IMR-90 (cell line): ENCODE data around the gene ANKIB1. TPM values are rescaled to one million over a fixed set of nuclear protein-coding genes. Genes with fewer than 3 reads are reported as not detected.

Source experiments
- ATAC-seq: fragments of 200-7000 bp; cut with Tn5 transposase; 2 replicates; pipeline ENCODE4 v1.9.1; 2020; ENCODE audit warnings: low read depth, mild to moderate bottlenecking, moderate library complexity
- BruUV-seq: library from RNA; stranded (reverse); fragments of 400-500 nt; replicated peaks from 2 replicates; lab custom pipeline; 2021; lab: Mats Ljungman, UMichigan
- CTCF ChIA-PET: fragments of 300-600 bp; formaldehyde crosslinking; extraction: SDS; loops from one replicate; lab custom pipeline; 2021; ENCODE audit warnings: antibody characterized with exemption; lab: Yijun Ruan, JAX
- POLR2A ChIA-PET: fragments of 300-600 bp; sonication (Branson Sonifier 250); formaldehyde crosslinking; loops from one replicate; lab custom pipeline; 2022; ENCODE audit warnings: antibody characterized with exemption; ENCODE audit not compliant: unreplicated experiment; lab: Charles Lee
- DNase-seq: peaks from one replicate; pipeline ENCODE4 v3.0.0; 2013
- H2AFZ ChIP-seq: replicated peaks from 2 replicates; pipeline ENCODE3; 2013; ENCODE audit warnings: low read length, mild to moderate bottlenecking; ENCODE audit not compliant: poor library complexity
- H2AK5ac ChIP-seq: 2 replicates; pipeline ENCODE4 v1.6.1; 2013; ENCODE audit warnings: low read depth, low read length, inconsistent platforms
- H2AK9ac ChIP-seq: replicated peaks from 2 replicates; pipeline ENCODE3; 2013; ENCODE audit warnings: mild to moderate bottlenecking, low read depth, low read length, moderate library complexity; ENCODE audit not compliant: poor library complexity
- H2BK120ac ChIP-seq: 2 replicates; pipeline ENCODE4 v1.6.1; 2013; ENCODE audit warnings: low read depth, low read length, inconsistent platforms
- H2BK15ac ChIP-seq: 3 replicates; pipeline ENCODE4 v1.6.1; 2013; ENCODE audit warnings: low read depth, low read length, inconsistent platforms
- H2BK20ac ChIP-seq: 2 replicates; pipeline ENCODE4 v1.6.1; 2013; ENCODE audit warnings: low read depth, mild to moderate bottlenecking, inconsistent platforms, low read length, moderate library complexity
- H2BK5ac ChIP-seq: 2 replicates; pipeline ENCODE4 v1.6.1; 2013; ENCODE audit warnings: mild to moderate bottlenecking, low read depth, low read length, inconsistent platforms; ENCODE audit not compliant: poor library complexity, severe bottlenecking
- H3K14ac ChIP-seq: replicated peaks from 2 replicates; pipeline ENCODE4 v1.6.1; 2013; ENCODE audit warnings: low read depth, low read length, inconsistent platforms
- H3K18ac ChIP-seq: 2 replicates; pipeline ENCODE4 v1.6.1; 2013; ENCODE audit warnings: low read depth, low read length, control low read depth
- H3K23ac ChIP-seq: 2 replicates; pipeline ENCODE4 v1.6.1; 2013; ENCODE audit warnings: low read depth, low read length, inconsistent platforms
- H3K27ac ChIP-seq: 2 replicates; pipeline ENCODE4 v1.5.1; 2013; ENCODE audit warnings: mild to moderate bottlenecking, control low read depth, low read length; ENCODE audit not compliant: insufficient read depth
- H3K27me3 ChIP-seq: 2 replicates; pipeline ENCODE4 v1.6.1; 2013; ENCODE audit warnings: low read length; ENCODE audit not compliant: control insufficient read depth, insufficient read depth
- H3K36me3 ChIP-seq: 2 replicates; pipeline ENCODE4 v1.6.1; 2013; ENCODE audit warnings: low read length, mixed read lengths; ENCODE audit not compliant: control insufficient read depth, insufficient read depth
- H3K4ac ChIP-seq: 2 replicates; pipeline ENCODE4 v1.6.1; 2013; ENCODE audit warnings: low read depth, low read length, inconsistent platforms
- H3K4me1 ChIP-seq: 2 replicates; pipeline ENCODE4 v1.6.1; 2013; ENCODE audit warnings: low read length, mixed read lengths; ENCODE audit not compliant: control insufficient read depth, insufficient read depth
- H3K4me2 ChIP-seq: 2 replicates; pipeline ENCODE4 v1.6.1; 2013; ENCODE audit warnings: low read depth, mild to moderate bottlenecking, control low read depth, low read length, moderate library complexity
- H3K4me3 ChIP-seq: 2 replicates; pipeline ENCODE4 v1.5.1; 2013; ENCODE audit warnings: low read depth, mild to moderate bottlenecking, control low read depth, low read length, moderate library complexity; ENCODE audit not compliant: insufficient read depth
- H3K56ac ChIP-seq: 2 replicates; pipeline ENCODE4 v1.6.1; 2013; ENCODE audit warnings: low read length, inconsistent platforms; ENCODE audit not compliant: insufficient read depth; ENCODE audit errors: extremely low read depth
- H3K79me1 ChIP-seq, 2 experiments: 2 replicates each; pipeline ENCODE4 v1.6.1; 2013; ENCODE audit warnings: low read length in 2 of 2, inconsistent platforms in 1 of 2, low read depth in 1 of 2
- H3K9ac ChIP-seq: 2 replicates; pipeline ENCODE4 v1.6.1; 2013; ENCODE audit warnings: low read depth, low read length, control low read depth
- H3K9me1 ChIP-seq: 2 replicates; pipeline ENCODE4 v1.6.1; 2013; ENCODE audit warnings: low read length, inconsistent platforms; ENCODE audit not compliant: insufficient read depth
- H3K9me3 ChIP-seq: 2 replicates; pipeline ENCODE4 v1.6.1; 2013; ENCODE audit warnings: low read length; ENCODE audit not compliant: control insufficient read depth, insufficient read depth
- H4K20me1 ChIP-seq: 2 replicates; pipeline ENCODE4 v1.6.1; 2013; ENCODE audit warnings: low read length, inconsistent platforms; ENCODE audit not compliant: insufficient read depth
- H4K5ac ChIP-seq: 2 replicates; pipeline ENCODE4 v1.6.1; 2013; ENCODE audit warnings: mild to moderate bottlenecking, low read depth, low read length, control low read depth
- H4K8ac ChIP-seq, 2 experiments: 2 replicates each; pipeline ENCODE4 v1.6.1; 2013; ENCODE audit warnings: low read depth in 2 of 2, low read length in 2 of 2, control low read depth in 1 of 2, inconsistent platforms in 1 of 2
- H4K91ac ChIP-seq: 2 replicates; pipeline ENCODE4 v1.6.1; 2013; ENCODE audit warnings: low read depth, low read length, inconsistent platforms; ENCODE audit not compliant: insufficient read depth
- CHD1 ChIP-seq: IDR thresholded peaks from 2 replicates; pipeline ENCODE4 v1.6.1; 2012; ENCODE audit warnings: low read depth, low read length, improper control_type of control experiment
- ELK1 ChIP-seq: fragments of 150-350 bp; IDR thresholded peaks from 2 replicates; pipeline ENCODE4 v1.6.1; 2016; ENCODE audit warnings: low read depth, mild to moderate bottlenecking, low read length, moderate library complexity, borderline replicate concordance
- MAFK ChIP-seq: IDR thresholded peaks from 2 replicates; pipeline ENCODE4 v1.6.1; 2012; ENCODE audit warnings: low read depth, low read length, improper control_type of control experiment
- WGBS, 2 experiments: methylation state at CpG; one replicate each; pipeline versions ENCODE4 v1.1.5 to v1.1.7; 2013; ENCODE audit warnings: missing lambda C conversion rate in 2 of 2; ENCODE audit not compliant: insufficient read length in 1 of 2; ENCODE audit errors: extremely low coverage in 2 of 2; 5-methylcytosine and 5-hydroxymethylcytosine counted together
- dilution Hi-C: fragments of 300-500 bp; cut with HindIII; formaldehyde crosslinking; loops from one replicate; pipeline ENCODE4 v1.14.3; 2018; ENCODE audit warnings: low sequenced_read_pairs; ENCODE audit not compliant: unreplicated experiment
- in situ Hi-C: fragments of 300-500 bp; cut with MboI; formaldehyde crosslinking; loops from 3 replicates; pipeline ENCODE4 v1.14.3; 2019; ENCODE audit warnings: low sequenced_read_pairs, inconsistent platforms, mixed read lengths
- intact Hi-C: fragments of 100-400 bp; cut with micrococcal nuclease; formaldehyde crosslinking; loops from 2 replicates; pipeline ENCODE4 v1.10.0; 2022
- polyA plus RNA-seq, 3 experiments: library from polyadenylated mRNA; depleted of rRNA; stranded (reverse); fragments of >200 nt; gene quantifications; 2 replicates each; pipeline ENCODE4 v1.2.3, GENCODE V29; 2012; ENCODE audit warnings: low replicate concordance in 1 of 3
- total RNA-seq: library from RNA; depleted of rRNA; stranded (reverse); fragments of >200 nt; gene quantifications from 2 replicates; pipeline ENCODE4 v1.2.3, GENCODE V29; 2012
- TF ChIP-seq, protein P1 (sequence below): fragments of 150-350 bp; IDR thresholded peaks from 2 replicates; pipeline ENCODE4 v1.6.1; 2017; ENCODE audit warnings: mild to moderate bottlenecking, antibody characterized with exemption, low read length, low read depth

ANKIB1 gene
- total and polyA plus RNA-seq, 2 of the 4 experiments (the other 2 are of a cell fraction): 18.7 to 33.9 TPM

DNA sequence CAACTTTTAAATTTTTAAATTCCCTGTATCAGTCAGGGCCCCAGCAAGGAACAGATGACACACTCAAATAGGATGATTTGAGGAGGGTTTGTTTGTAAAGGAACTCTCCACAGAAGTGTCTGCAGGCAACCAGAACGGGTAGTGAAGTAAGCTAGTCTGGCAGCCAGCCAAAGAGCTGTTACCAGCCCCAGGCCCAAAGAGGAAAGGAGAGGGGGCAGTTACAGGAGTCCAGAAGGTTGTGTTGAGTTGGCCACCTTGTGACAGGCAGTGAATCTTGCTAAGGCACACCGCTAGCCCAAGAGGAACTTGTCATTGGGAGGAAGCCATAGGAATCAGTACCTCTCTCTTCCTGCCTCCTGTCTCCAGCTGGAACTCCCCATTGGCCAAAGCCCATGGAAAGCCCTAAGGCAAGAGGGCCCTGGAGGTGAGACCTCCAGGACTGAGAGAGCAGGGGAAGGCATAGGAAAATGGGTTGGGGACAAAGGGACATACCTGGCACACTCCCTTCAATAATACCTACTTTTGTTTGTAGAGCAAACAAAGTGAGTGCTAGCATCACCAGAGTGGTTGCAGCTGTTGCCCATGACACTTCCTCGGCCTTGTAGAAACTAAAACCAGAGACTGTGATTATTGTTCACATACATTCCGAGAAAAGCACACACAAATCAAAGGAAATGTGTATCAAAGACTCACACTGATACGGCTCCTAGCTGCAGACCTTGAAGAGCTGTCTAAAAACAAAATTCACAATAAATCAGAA lies 176.1 kb downstream of the ANKIB1 start:
- Histone ChIP-seq H2BK5ac (no peak overlapping the region), H3K9me3 (no peaks in the 10 kb centered on the region), H3K9ac (no peak overlapping the region), H3K36me3 (no peaks in the 10 kb centered on the region), H3K18ac (no peak overlapping the region), H4K20me1 (no peaks in the 10 kb centered on the region), H3K4ac (no peak overlapping the region), H3K4me3 (no peak overlapping the region), H3K9me1 (0 out of 2 replicates have a peak, but pooled peaks cover 4% of the 10 kb centered on the region), H3K56ac (no peak overlapping the region), H3K27ac (no peak overlapping the region), H4K5ac (no peak overlapping the region), H2BK15ac (no peak overlapping the region), H3K79me1 (no peaks in the 10 kb centered on the region), H3K23ac (no peak overlapping the region; the same call in 1 of the 2 replicates), H3K14ac (no peak overlapping the region), H2BK20ac (no peak overlapping the region), H2AFZ (peak overlapping the region; percentile 59), H3K4me2 (no peak overlapping the region), H4K8ac (no peak overlapping the region), H2BK120ac (no peak overlapping the region), H3K27me3 (peaks cover 2% of the 10 kb centered on the region; the same call in 1 of the 2 replicates), H2AK9ac (no peak overlapping the region), H4K91ac (no peak overlapping the region), H2AK5ac (no peak overlapping the region), H3K4me1 (no peaks in the 10 kb centered on the region; the same call in 1 of the 2 replicates)
- in situ Hi-C loops (no loop called here), dilution Hi-C loops (no loop called here), intact Hi-C loops (no loop called here)
- TF ChIP-seq CHD1 (no peak), ELK1 (no peak), MAFK (no peak)
- TF ChIP-seq, protein P1, sequence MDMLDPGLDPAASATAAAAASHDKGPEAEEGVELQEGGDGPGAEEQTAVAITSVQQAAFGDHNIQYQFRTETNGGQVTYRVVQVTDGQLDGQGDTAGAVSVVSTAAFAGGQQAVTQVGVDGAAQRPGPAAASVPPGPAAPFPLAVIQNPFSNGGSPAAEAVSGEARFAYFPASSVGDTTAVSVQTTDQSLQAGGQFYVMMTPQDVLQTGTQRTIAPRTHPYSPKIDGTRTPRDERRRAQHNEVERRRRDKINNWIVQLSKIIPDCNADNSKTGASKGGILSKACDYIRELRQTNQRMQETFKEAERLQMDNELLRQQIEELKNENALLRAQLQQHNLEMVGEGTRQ: no peak
- 0 out of 2 replicates have a peak, but pooled peaks have one; percentile 19 for ATAC-seq
- POLR2A ChIA-PET: no interaction called here
- CTCF ChIA-PET: interaction anchor here (1.6 to 1.8 kb wide), 2 partner anchors 9 to 26 kb away, joined by 4 to 7 read pairs; partner anchors contain the start of gene GATAD1
- DNase-seq: peak; percentile 15
- BruUV-seq: no TSS peak
- no CpG with 5 or more reads among the region's 5 CpGs for WGBS, 2 experiments
